Omental fat pad (tissue), 4 donors: ENCODE measurements around the gene SFMBT2. TPM values are rescaled to one million over a fixed set of nuclear protein-coding genes. Genes with fewer than 3 reads are reported as not detected.
"Not testable (repeated sequence)": the region's sequence is repeated elsewhere in the genome, so short reads cannot be mapped to it uniquely, and the experiment has no call there.

ENCODE experiments used
- ATAC-seq: fragments of 150-250 bp; one replicate; pipeline ENCODE4 v1.9.1; 2016; ENCODE audit warnings: mild to moderate bottlenecking, moderate library complexity; ENCODE audit not compliant: low FRiP score
- DNase-seq: peaks from one replicate; pipeline ENCODE4 v3.0.0-alpha.2; 2019; ENCODE audit warnings: low spot score
- total RNA-seq, 4 donors: library from RNA; depleted of rRNA; stranded (reverse); fragments of >200 nt; gene quantifications; one replicate each; pipeline ENCODE4 v1.1.0, GENCODE V29; 2016
- TF ChIP-seq, protein P1 (sequence below), 3 donors: fragments of 450-650 bp; IDR thresholded peaks; one replicate each; pipeline ENCODE4 v1.5.1; 2016 to 2017; ENCODE audit warnings: antibody characterized with exemption in 3 of 3, mild to moderate bottlenecking in 3 of 3, moderate library complexity in 2 of 3

The SFMBT2 gene
- total RNA-seq, 4 donors from 2014 or later, result 6.2 to 12.0 (median 9.4) TPM

DNA sequence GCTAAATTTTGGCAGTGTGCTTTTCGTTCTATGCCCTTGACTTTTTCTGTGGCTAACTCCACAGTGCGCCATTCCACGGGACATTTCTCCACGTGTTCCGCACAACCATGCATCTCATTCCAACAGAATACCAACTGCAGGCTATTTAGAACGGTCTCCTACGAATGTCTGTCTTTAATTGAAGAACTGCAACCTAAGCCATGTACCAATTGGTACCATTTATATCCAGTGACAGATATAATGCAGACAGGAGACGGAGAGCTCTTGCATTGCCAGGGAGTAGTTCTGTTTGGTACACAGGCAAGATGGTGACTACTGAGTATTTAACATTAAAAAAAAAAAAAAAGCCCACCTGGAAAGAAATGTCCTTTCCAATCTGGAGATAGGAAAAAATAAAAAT lies 9.1 kb downstream of the SFMBT2 start:
- DNase-seq (no peak), ATAC-seq (no peak)
- TF ChIP-seq, protein P1, sequence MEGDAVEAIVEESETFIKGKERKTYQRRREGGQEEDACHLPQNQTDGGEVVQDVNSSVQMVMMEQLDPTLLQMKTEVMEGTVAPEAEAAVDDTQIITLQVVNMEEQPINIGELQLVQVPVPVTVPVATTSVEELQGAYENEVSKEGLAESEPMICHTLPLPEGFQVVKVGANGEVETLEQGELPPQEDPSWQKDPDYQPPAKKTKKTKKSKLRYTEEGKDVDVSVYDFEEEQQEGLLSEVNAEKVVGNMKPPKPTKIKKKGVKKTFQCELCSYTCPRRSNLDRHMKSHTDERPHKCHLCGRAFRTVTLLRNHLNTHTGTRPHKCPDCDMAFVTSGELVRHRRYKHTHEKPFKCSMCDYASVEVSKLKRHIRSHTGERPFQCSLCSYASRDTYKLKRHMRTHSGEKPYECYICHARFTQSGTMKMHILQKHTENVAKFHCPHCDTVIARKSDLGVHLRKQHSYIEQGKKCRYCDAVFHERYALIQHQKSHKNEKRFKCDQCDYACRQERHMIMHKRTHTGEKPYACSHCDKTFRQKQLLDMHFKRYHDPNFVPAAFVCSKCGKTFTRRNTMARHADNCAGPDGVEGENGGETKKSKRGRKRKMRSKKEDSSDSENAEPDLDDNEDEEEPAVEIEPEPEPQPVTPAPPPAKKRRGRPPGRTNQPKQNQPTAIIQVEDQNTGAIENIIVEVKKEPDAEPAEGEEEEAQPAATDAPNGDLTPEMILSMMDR (IDR thresholded peaks at IDR 0.05), result no peak

DNA sequence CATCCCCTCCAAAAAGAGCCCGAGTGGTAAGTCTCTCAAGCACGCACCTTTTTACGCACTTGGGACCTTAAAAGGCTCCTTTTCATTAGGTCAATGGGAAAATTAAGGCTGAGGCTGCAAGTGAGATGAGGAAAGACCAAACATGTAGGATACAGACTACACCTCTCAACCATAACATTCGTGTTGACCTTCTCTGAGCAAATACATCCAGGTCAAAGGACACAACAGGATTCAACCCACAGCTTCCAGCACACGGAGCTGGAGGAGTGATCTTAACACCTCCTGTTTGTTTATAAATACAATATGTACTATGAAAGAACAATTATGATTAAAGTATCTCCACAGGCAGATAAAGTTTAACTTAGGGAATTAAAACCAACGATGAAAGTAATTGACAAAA lies 9.7 kb downstream of the SFMBT2 start:
- TF ChIP-seq, protein P1 (IDR thresholded peaks at IDR 0.05), result no peak
- DNase-seq, result no peak
- no peak for ATAC-seq

GRCh38 chr10:7400068-7400715 lies 10.6 kb downstream of the SFMBT2 start:
- ATAC-seq (no peak), DNase-seq (no peak)
- TF ChIP-seq, protein P1 (IDR thresholded peaks at IDR 0.05), result no peak

DNA sequence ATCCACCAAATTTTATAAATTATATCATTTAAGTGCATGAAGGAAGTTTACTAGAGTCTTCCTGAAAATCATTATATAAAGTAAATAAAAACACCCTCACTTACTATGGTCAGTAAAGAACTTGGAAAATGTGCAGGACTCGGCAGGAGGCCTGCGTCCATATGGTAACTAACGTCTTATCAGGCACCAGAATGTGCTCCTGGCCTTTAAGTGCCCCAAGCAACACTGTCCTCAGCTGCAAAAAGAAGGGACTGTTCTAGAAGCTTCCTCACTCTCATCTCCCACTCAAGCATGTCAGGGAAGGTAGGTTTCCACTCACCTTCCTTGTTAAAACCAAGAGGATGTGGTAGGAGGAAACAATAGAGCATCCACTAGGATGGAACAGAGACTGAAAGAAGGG lies 11.3 kb downstream of the SFMBT2 start:
- ATAC-seq, result no peak
- TF ChIP-seq, protein P1 (IDR thresholded peaks at IDR 0.05), result no peak
- no peak for DNase-seq

- ATAC-seq (no peak), DNase-seq (no peak)
- TF ChIP-seq, protein P1 (IDR thresholded peaks at IDR 0.05), result no peak
Measured at GRCh38 chr10:7397049-7398035, 13.5 kb downstream of the SFMBT2 start.

GRCh38 chr10:7392301-7392700 lies 18.5 kb downstream of the SFMBT2 start:
- ATAC-seq, result not testable (repeated sequence)

GRCh38 chr10:7391748-7392147 lies 19.1 kb downstream of the SFMBT2 start:
- TF ChIP-seq, protein P1 (IDR thresholded peaks at IDR 0.05), result no peak
- ATAC-seq (no peak), DNase-seq (no peak)

More at GRCh38 chr10:7392301-7392700, 18.5 kb downstream of the SFMBT2 start:
- DNase-seq, result not testable (repeated sequence)

GRCh38 chr10:7390689-7391110 lies 20.1 kb downstream of the SFMBT2 start:
- not testable (repeated sequence) for ATAC-seq, DNase-seq
